SW 1271 (cell line): ENCODE data around the gene FAM234A.
A peak's percentile ranks its signal among the peaks of the same experiment; 100 is the strongest.
"Not testable (repeated sequence)": the region's sequence is repeated elsewhere in the genome, so short reads cannot be mapped to it uniquely, and the experiment has no call there.

ENCODE experiments used
- DNase-seq, 2 experiments: peaks; one replicate each; lab custom pipeline; 2025; lab: John Stamatoyannopoulos, UW

FAM234A gene

GRCh38 chr16:265711-266110 lies 31.1 kb downstream of the FAM234A start:
- DNase-seq, result no peak

GRCh38 chr16:266258-267164 lies 31.9 kb downstream of the FAM234A start:
- DNase-seq, result no peak

- DNase-seq, result not testable (repeated sequence)
Measured at GRCh38 chr16:267562-267961, 32.9 kb downstream of the FAM234A start.

GRCh38 chr16:268141-269053 lies 33.8 kb downstream of the FAM234A start:
- DNase-seq, result no peak

GRCh38 chr16:269061-269796 lies 34.6 kb downstream of the FAM234A start:
- DNase-seq, result no peak

GRCh38 chr16:270381-271255 lies 36.0 kb downstream of the FAM234A start:
- DNase-seq, result no peak

GRCh38 chr16:272633-273546 lies 38.3 kb downstream of the FAM234A start:
- no peak for DNase-seq

GRCh38 chr16:273547-274421 lies 39.2 kb downstream of the FAM234A start:
- no peak for DNase-seq

GRCh38 chr16:275041-275641 lies 40.5 kb downstream of the FAM234A start:
- no peak for DNase-seq

GRCh38 chr16:275786-276232 lies 41.2 kb downstream of the FAM234A start, which contains the start of gene RGS11:
Gene RGS11, minus strand, starts transcription at chr16:275944. Its CDS starts 33 bp downstream, at chr16:275911.
- DNase-seq, result no peak

GRCh38 chr16:276426-277077 lies 41.9 kb downstream of the FAM234A start:
- DNase-seq, result no peak

GRCh38 chr16:278863-279366 lies 44.3 kb downstream of the FAM234A start:
- peak in 1 of 2 experiments; percentile 6 for DNase-seq

- DNase-seq, result no peak
Measured at GRCh38 chr16:279531-279930, 44.9 kb downstream of the FAM234A start.

GRCh38 chr16:280005-280460 lies 45.4 kb downstream of the FAM234A start:
- no peak for DNase-seq

GRCh38 chr16:280552-280951 lies 45.9 kb downstream of the FAM234A start, which contains the start of gene ARHGDIG:
Gene ARHGDIG, plus strand, starts transcription at chr16:280591. Its CDS starts 90 bp downstream, at chr16:280681.
- no peak for DNase-seq

GRCh38 chr16:280991-281659 lies 46.5 kb downstream of the FAM234A start:
- no peak for DNase-seq
